ENCODE data around the gene BBS5.
"Not testable (repeated sequence)": the region's sequence is repeated elsewhere in the genome, so short reads cannot be mapped to it uniquely, and the experiment has no call there.

BBS5 gene

GRCh38 chr2:169486487-169486886 lies 7.2 kb downstream of the BBS5 start:
- DNase-seq (ENCODE audit: low read depth): no peak

GRCh38 chr2:169490834-169491233 lies 11.5 kb downstream of the BBS5 start:
- no peak for DNase-seq (ENCODE audit: low read depth)

GRCh38 chr2:169491378-169491777 lies 12.1 kb downstream of the BBS5 start:
- DNase-seq (ENCODE audit: low read depth): no peak

DNA sequence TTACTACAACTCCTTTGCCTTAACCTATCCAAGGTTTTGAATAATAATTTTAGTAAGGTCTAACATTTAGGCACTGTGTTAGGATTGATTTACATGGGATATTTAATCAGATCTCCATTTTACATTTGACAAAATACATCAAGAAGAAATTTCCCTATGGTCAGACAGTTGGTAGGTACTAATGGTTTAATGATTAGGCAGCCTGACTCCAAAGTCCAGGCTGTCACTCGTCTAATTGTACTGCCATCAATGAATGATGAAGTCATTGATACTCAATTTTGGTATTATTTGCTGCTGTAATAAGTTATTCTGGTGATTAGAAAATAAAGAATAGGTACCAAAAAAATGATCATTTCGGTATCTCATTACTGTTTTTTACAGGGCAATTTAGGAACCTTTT lies 14.1 kb downstream of the BBS5 start:
- DNase-seq (ENCODE audit: low read depth): no peak

- DNase-seq (ENCODE audit: low read depth): no peak
Observed at GRCh38 chr2:169495310-169495928, 16.1 kb downstream of the BBS5 start.

GRCh38 chr2:169504651-169505050 lies 25.4 kb downstream of the BBS5 start:
- DNase-seq (ENCODE audit: low read depth): no peak

DNA sequence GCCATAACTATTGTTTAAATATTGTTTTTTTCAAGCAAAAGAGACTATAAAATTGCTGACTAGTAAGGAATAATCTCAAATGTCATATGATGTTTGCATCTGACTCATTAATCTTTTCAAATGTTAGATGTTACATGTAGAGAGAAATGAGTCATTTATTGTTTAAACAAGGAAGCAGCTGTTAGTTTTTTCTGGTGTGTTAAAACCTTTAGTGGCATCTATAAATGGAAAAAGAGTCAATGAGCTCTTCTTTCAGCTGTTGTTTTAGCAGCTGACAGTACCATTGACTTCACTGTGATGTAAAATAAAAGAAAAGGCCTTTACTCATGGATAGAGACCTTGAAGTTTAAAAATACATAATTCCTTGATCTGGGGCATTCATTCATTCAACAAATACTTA lies 28.4 kb downstream of the BBS5 start:
- peak; percentile 41 for DNase-seq (ENCODE audit: low read depth)

DNA sequence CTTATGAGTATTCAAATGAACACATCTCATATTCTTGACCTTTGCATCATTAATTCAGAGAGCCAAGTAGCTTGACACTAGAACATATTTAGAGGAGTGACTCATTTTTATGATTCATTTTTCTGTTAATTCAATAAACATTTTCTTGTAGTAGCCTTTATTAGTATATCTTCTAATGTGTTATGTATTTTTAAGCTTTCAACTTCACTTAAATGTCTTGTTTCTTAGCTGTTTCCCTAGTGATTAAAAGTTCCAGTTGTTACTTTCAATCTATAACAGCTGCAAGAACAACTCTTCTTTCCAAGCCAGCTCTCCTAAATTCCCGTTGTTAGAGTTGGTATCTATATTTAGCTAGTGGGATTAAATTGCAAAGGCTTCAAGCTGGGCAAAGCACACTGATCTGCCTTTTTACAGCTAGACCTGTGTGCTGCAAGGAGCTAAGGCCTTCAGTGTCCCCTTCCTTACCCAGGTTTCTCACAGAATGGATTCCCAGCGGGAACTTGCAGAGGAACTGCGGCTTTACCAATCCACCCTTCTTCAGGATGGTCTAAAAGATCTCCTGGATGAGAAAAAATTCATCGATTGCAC lies 30.1 kb downstream of the BBS5 start, which contains the start of gene KLHL41:
TSS of gene KLHL41 (plus strand) at position 405 of the 588 bp plus-strand sequence. CDS start at position 482, 77 bp downstream.
- DNase-seq (ENCODE audit: low read depth): peak; percentile 45

- DNase-seq (ENCODE audit: low read depth): no peak
Observed at GRCh38 chr2:169509955-169510354, 30.7 kb downstream of the BBS5 start.

DNA sequence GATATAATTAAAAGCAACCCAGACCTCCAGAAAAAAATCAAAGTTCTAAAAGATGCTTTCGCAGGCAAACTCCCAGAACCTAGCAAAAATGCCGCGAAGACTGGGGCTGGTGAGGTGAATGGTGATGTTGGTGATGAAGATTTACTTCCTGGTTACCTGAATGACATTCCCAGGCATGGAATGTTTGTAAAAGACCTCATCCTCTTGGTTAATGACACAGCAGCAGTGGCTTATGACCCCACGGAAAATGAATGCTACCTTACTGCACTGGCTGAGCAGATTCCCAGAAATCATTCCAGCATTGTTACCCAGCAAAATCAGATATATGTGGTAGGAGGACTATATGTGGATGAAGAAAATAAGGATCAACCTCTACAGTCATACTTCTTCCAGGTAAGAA lies 31.2 kb downstream of the BBS5 start:
- DNase-seq (ENCODE audit: low read depth): no peak

GRCh38 chr2:169511818-169512217 lies 32.5 kb downstream of the BBS5 start:
- no peak for DNase-seq (ENCODE audit: low read depth)

- DNase-seq (ENCODE audit: low read depth): no peak
Observed at GRCh38 chr2:169512525-169512924, 33.2 kb downstream of the BBS5 start.

DNA sequence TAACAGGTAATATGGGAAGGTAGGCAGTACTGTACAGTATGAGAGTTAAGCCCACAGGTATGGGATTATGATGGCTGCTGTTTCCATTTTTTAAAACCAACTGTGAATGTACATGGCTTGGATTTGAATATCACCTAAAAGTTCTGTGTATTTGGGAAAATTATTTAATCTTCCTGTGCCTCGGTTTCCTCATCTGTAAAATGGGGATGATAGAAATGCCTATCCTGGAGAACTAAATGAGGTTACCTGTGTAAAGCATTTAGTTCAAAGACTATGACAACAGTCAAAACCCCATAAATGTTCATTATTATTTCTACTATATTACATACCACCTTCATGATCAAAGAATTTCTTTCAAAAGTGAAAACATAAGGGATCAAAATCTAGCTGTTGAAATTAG lies 33.8 kb downstream of the BBS5 start:
- DNase-seq (ENCODE audit: low read depth): no peak

- DNase-seq (ENCODE audit: low read depth): no peak
Observed at GRCh38 chr2:169513926-169514325, 34.6 kb downstream of the BBS5 start.

GRCh38 chr2:169514758-169515157 lies 35.5 kb downstream of the BBS5 start:
- DNase-seq (ENCODE audit: low read depth): not testable (repeated sequence)

GRCh38 chr2:169516488-169516995 lies 37.2 kb downstream of the BBS5 start:
- not testable (repeated sequence) for DNase-seq (ENCODE audit: low read depth)

DNA sequence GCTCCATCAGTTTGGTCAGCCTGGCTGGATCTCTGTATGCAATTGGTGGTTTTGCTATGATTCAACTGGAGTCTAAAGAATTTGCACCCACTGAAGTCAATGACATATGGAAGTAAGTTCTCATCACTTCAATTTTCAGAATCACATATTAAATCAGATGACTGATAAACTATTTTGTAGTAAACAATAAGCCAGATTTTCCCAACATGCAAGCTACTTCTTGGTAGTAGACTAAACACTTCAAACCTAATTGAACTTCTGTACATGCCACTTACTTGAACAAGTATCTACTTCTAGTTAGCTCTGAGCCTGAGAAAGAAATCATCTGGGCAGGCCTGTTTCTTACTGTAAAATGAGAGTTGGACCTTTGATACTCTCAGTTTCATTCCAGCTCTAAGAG lies 41.6 kb downstream of the BBS5 start:
- DNase-seq (ENCODE audit: low read depth): no peak

DNA sequence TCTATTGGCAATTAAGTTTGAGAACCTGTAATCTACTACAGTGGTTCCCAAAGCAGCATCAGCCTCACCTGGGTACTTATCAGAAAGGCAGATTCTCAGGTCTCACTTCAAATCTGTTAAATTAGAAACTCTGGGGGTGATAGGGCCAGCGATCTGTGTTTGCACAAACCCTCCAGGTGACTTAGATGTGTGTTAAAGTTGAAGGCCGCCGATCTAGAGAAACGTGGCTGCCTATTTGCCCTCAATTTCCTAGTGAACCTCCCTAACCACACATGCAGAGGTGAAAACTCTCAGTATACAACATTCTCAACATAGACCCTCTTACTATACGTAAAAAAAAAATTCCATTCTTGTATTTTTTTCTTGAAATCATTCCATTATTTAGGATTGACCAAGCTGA lies 44.4 kb downstream of the BBS5 start:
- DNase-seq (ENCODE audit: low read depth): no peak

GRCh38 chr2:169525434-169525833 lies 46.1 kb downstream of the BBS5 start:
- DNase-seq (ENCODE audit: low read depth): no peak

DNA sequence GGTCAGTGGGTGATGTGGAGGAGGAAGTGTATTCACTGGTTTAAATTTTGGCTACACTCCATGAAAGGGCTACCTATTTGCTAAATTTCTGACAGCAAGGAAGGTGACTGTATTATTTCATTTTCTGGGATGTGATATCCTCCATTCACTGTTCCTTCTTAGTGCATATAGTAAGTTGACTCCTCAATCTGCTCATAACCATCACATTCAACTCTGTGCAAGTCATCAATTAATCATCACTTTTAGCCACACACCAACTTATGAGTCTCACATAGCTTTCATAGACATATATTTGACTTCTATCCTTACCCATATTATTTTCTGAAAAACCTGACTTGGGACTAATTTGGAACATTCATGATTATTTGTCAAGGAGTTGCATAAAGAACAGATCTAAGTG lies 47.2 kb downstream of the BBS5 start:
- DNase-seq (ENCODE audit: low read depth): no peak

- peak; percentile 30 for DNase-seq (ENCODE audit: low read depth)
Observed at GRCh38 chr2:169528271-169528701, 49.0 kb downstream of the BBS5 start.

GRCh38 chr2:169539460-169539859 lies 60.2 kb downstream of the BBS5 start:
- not testable (repeated sequence) for DNase-seq (ENCODE audit: low read depth)

DNA sequence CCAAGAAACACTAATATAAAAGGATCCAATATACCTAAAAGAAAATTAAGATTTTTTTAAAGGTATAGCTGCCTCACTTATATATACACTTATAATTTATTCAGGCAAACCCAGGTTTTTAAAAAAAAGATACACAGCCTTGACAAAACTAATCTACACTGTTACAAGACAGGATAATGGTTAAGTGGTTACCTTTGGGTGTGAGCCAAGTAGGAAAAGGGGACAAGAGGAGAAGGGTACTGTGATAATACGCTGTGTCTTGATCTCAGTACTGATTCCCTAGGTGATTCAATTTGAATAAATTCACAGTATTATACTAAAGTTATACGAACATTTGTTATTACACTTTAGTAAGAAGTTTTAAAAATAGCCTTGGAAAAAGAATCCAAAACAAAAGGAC lies 60.9 kb downstream of the BBS5 start:
- no peak for DNase-seq (ENCODE audit: low read depth)

DNA sequence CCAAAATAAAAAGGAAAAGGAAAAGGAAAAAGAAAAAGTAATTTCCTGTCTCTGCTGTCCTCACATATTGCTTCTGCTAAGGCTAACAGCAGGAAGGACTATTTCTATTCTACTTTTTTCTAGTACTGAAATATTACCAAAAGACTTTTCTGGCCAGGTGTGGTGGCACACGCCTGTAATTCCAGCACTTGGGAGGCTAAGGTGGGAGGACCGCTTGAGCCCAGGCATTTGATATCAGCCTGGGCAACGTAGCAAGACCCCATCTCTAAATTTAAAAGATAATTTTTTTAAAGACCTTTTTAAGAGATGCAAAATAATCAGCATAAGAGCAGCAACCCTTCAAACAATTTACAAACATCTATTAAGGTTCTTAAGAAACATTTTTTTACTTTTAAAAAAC lies 63.1 kb downstream of the BBS5 start:
- no peak for DNase-seq (ENCODE audit: low read depth)

Measured in fibroblast of the conjunctiva (primary cell).